PC-9 (cell line): Measurements from ENCODE around the gene ARNT2. TPM values are rescaled to one million over a fixed set of nuclear protein-coding genes. Genes with fewer than 3 reads are reported as not detected.

ENCODE experiments used
- BruUV-seq: library from RNA; stranded (reverse); fragments of 400-500 nt; replicated peaks from 2 replicates; lab custom pipeline; 2021; lab: Mats Ljungman, UMichigan
- CTCF ChIA-PET: fragments of 300-600 bp; sonication (Branson Sonifier 250); formaldehyde crosslinking; loops from one replicate; lab custom pipeline; 2022; ENCODE audit warnings: antibody characterized with exemption; lab: Charles Lee
- POLR2A ChIA-PET: fragments of 300-600 bp; sonication (Branson Sonifier 250); formaldehyde crosslinking; loops from one replicate; lab custom pipeline; 2022; ENCODE audit warnings: antibody characterized with exemption; ENCODE audit not compliant: unreplicated experiment; lab: Charles Lee
- DNase-seq, 2 experiments: peaks; one replicate each; pipeline versions ENCODE4 v3.0.0 to v3.0.0-alpha.2; 2015 to 2022; ENCODE audit warnings: mixed read lengths in 1 of 2
- H2AFZ ChIP-seq: fragments of 200-600 bp; sonication (generic); 2 replicates; pipeline ENCODE4 v1.8.1; 2017; ENCODE audit warnings: antibody characterized with exemption
- H3F3A ChIP-seq: fragments of 200-600 bp; sonication (generic); 2 replicates; pipeline ENCODE4 v1.8.1; 2017; ENCODE audit warnings: antibody characterized with exemption, mild to moderate bottlenecking, low read depth; ENCODE audit not compliant: insufficient read depth
- H3K27ac ChIP-seq: fragments of 200-600 bp; sonication (generic); 2 replicates; pipeline ENCODE4 v1.6.1; 2016; ENCODE audit warnings: mixed run types
- H3K27me3 ChIP-seq: fragments of 200-600 bp; sonication (generic); 2 replicates; pipeline ENCODE4 v1.6.1; 2016; ENCODE audit warnings: low read depth, mixed run types; ENCODE audit not compliant: insufficient read depth
- H3K36me3 ChIP-seq: fragments of 200-600 bp; sonication (generic); 2 replicates; pipeline ENCODE4 v1.6.1; 2016; ENCODE audit warnings: low read depth, mixed run types
- H3K4me1 ChIP-seq: fragments of 200-600 bp; sonication (generic); replicated peaks from 2 replicates; pipeline ENCODE4 v1.6.1; 2016; ENCODE audit warnings: mixed run types; ENCODE audit not compliant: insufficient read depth
- H3K4me2 ChIP-seq: fragments of 200-600 bp; sonication (generic); 2 replicates; pipeline ENCODE4 v1.6.1; 2017; ENCODE audit warnings: mixed run types
- H3K4me3 ChIP-seq: fragments of 200-600 bp; sonication (generic); 2 replicates; pipeline ENCODE4 v1.6.1; 2016; ENCODE audit warnings: mixed run types
- H3K79me2 ChIP-seq: fragments of 200-600 bp; sonication (generic); 2 replicates; pipeline ENCODE4 v1.6.1; 2017; ENCODE audit warnings: low read depth, mixed run types
- H3K9me2 ChIP-seq: fragments of 200-600 bp; sonication (generic); 2 replicates; pipeline ENCODE4 v1.8.1; 2017; ENCODE audit warnings: mild to moderate bottlenecking; ENCODE audit not compliant: insufficient read depth
- H3K9me3 ChIP-seq: fragments of 200-600 bp; sonication (generic); 2 replicates; pipeline ENCODE4 v1.8.1; 2016; ENCODE audit warnings: low read depth; ENCODE audit not compliant: insufficient read depth
- H4K20me1 ChIP-seq: fragments of 200-600 bp; sonication (generic); 2 replicates; pipeline ENCODE4 v1.8.1; 2017; ENCODE audit not compliant: insufficient read depth
- CTCF ChIP-seq: fragments of 200-600 bp; sonication (generic); conservative IDR thresholded peaks from 2 replicates; pipeline ENCODE4 v1.6.1; 2017; ENCODE audit warnings: mixed run types, antibody characterized with exemption, mild to moderate bottlenecking, moderate library complexity
- EZH2 ChIP-seq: fragments of 200-600 bp; sonication (generic); IDR thresholded peaks from 2 replicates; pipeline ENCODE4 v1.8.0; 2017; ENCODE audit warnings: antibody characterized with exemption, low read depth
- intact Hi-C: fragments of 100-400 bp; cut with micrococcal nuclease; formaldehyde crosslinking; loops from one replicate; pipeline ENCODE4 v1.10.0; 2022; ENCODE audit not compliant: unreplicated experiment
- total RNA-seq: library from RNA; stranded (reverse); gene quantifications from 2 replicates; pipeline ENCODE4 v1.2.3, GENCODE V29; 2021

The ARNT2 gene
- total RNA-seq, 1 experiment from 2014 or later = 4.3 TPM

DNA sequence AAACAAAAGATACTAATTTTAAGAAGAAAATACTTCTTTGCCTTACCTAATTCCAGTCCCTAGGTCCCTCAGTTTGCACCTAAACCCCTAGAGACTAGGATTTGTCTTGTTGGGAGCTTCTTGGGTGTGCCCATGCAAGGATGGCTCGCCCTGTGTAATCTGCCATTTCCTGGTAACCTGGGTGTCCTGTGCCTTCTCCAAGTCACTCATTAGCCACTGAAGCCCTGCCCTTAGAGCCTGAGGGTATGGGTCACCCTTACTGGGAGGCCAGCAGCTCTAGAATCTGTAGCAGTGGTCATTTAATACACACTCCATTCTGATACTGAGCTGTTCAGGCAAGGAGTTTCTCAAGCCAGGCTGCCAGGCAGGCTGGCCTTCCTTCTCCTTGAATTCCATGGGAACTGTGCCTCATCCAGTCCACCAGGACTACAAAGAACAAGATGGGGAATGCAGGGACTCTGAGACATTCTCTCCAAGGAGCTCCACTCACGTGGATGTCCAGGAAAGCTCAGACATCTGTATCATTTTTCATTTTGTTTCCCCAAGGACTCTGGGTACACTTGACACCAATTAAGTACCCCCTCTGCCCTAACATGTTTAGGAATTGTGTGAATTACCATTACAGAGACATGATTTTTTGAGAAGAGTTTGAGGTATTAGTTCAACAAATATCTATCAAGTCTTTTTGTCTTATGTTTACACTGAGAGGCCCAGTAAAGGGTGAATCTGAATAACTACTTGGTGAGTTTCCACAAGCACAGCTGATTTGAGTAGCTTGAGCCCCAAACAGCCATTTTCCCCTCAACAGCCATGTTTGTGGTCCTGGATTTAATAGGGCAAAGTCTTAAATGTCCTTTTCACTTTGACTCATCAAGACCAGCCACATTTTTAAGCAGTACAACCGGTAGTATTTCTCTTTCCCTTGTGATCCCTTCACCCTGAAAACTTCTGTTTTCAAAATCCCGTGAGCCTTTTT is 52.6 kb downstream of the ARNT2 start:
- TF ChIP-seq CTCF = no peak
- no peak for TF ChIP-seq EZH2
- intact Hi-C loops = loop anchor here (1.0 to 10.0 kb wide), 5 partner anchors 55 to 650 kb away; partner anchors contain the start of gene ABHD17C
- CTCF ChIA-PET = interaction anchor here (0.6 to 2.1 kb wide), 4 partner anchors 130 to 809 kb away, joined by 3 to 15 read pairs (median 3); partner anchors contain the start of gene CEMIP

DNA sequence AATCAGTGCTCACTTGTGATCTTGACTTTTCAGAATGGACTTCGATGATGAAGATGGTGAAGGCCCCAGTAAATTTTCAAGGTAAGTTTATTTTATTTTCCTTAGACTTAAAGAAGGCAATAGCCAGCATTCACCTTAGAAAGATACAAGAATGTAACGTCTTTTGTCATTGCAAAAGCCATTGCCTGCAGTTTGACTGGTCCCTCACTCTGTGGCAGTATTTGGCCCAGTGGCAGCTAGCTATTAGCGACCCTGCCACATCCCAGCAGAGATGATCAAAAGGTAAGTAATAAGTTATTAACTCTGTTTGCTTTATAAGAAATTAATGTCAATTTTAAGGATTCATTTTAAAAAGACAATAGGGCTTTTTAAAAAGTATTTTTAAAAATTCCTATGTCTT is 53.7 kb downstream of the ARNT2 start:
- Histone ChIP-seq H3K36me3 (no peaks in the 10 kb centered on the region), H2AFZ (no peak overlapping the region), H3K27me3 (no peaks in the 10 kb centered on the region), H3K27ac (no peak overlapping the region), H3K4me1 (peaks cover 23% of the 10 kb centered on the region), H4K20me1 (no peaks in the 10 kb centered on the region), H3K4me2 (no peak overlapping the region), H3K79me2 (no peaks in the 10 kb centered on the region), H3K9me3 (no peaks in the 10 kb centered on the region), H3K4me3 (no peak overlapping the region), H3K9me2 (no peaks in the 10 kb centered on the region), H3F3A (peaks cover 11% of the 10 kb centered on the region)
- intact Hi-C loops = loop anchor here (5.0 to 10.0 kb wide), 3 partner anchors 54 to 649 kb away; partner anchors contain the start of gene ABHD17C
- DNase-seq = no peak
- no peak for TF ChIP-seq CTCF
- TF ChIP-seq EZH2 = no peak
- POLR2A ChIA-PET = no interaction called here
- CTCF ChIA-PET = no interaction called here
- no TSS peak for BruUV-seq

More for the DNA sequence above, 52.6 kb downstream of the ARNT2 start:
- Histone ChIP-seq H3K9me2 (no peaks in the 10 kb centered on the region), H3K4me2 (peak overlapping the region; percentile 56; the same call in 1 of the 2 replicates), H3K4me1 (peaks cover 23% of the 10 kb centered on the region), H2AFZ (no peak overlapping the region), H3K27me3 (no peaks in the 10 kb centered on the region), H3K9me3 (no peaks in the 10 kb centered on the region), H3K27ac (no peak overlapping the region), H3K79me2 (no peaks in the 10 kb centered on the region), H3F3A (peaks cover 11% of the 10 kb centered on the region), H3K36me3 (no peaks in the 10 kb centered on the region), H4K20me1 (no peaks in the 10 kb centered on the region), H3K4me3 (no peak overlapping the region)
- BruUV-seq = no TSS peak
- no peak for DNase-seq
- POLR2A ChIA-PET = interaction anchor here (0.7 kb wide), 1 partner anchor 699 kb away, joined by 5 read pairs; no protein-coding TSS in a partner anchor

GRCh38 chr15:80458580-80458979 is 54.4 kb downstream of the ARNT2 start:
- no peak overlapping the region for H3K27ac ChIP-seq
- POLR2A ChIA-PET = no interaction called here
- no peaks in the 10 kb centered on the region for H3K79me2 ChIP-seq
- no peaks in the 10 kb centered on the region for H3K27me3 ChIP-seq
- TF ChIP-seq CTCF (no peak), EZH2 (no peak)
- H3K4me3 ChIP-seq = no peak overlapping the region
- no peaks in the 10 kb centered on the region for H3K36me3 ChIP-seq
- H3K9me2 ChIP-seq = no peaks in the 10 kb centered on the region
- H2AFZ ChIP-seq = no peak overlapping the region
- no peak for DNase-seq
- no peak overlapping the region for H3K4me2 ChIP-seq
- intact Hi-C loops = loop anchor here (5.0 to 10.0 kb wide), 3 partner anchors 54 to 649 kb away; partner anchors contain the start of gene ABHD17C
- H4K20me1 ChIP-seq = no peaks in the 10 kb centered on the region
- H3K4me1 ChIP-seq = peaks cover 23% of the 10 kb centered on the region
- no TSS peak for BruUV-seq
- H3K9me3 ChIP-seq = no peaks in the 10 kb centered on the region
- peaks cover 11% of the 10 kb centered on the region for H3F3A ChIP-seq
- CTCF ChIA-PET = no interaction called here
